Mammary epithelial cell (primary cell): Measurements from ENCODE around the gene STT3B.

ENCODE experiments used
- EZH2 ChIP-seq: IDR thresholded peaks from 2 replicates; pipeline ENCODE4 v1.6.1; 2012; ENCODE audit warnings: low read length, inconsistent platforms, borderline replicate concordance
- TF ChIP-seq, protein P1 (sequence below), 2 donors: IDR thresholded peaks in 1 of 2; conservative IDR thresholded peaks in 1 of 2; 2 replicates each; pipeline ENCODE4 v1.5.1; 2011 to 2012; ENCODE audit warnings: inconsistent platforms in 2 of 2, low read length in 2 of 2, mild to moderate bottlenecking in 2 of 2, control low read depth in 1 of 2, low read depth in 1 of 2; ENCODE audit not compliant: insufficient read depth in 1 of 2; ENCODE audit errors: extremely low read depth in 1 of 2

GRCh38 chr3:31546162-31546561, 13.4 kb downstream of the STT3B start:
- TF ChIP-seq, protein P1, sequence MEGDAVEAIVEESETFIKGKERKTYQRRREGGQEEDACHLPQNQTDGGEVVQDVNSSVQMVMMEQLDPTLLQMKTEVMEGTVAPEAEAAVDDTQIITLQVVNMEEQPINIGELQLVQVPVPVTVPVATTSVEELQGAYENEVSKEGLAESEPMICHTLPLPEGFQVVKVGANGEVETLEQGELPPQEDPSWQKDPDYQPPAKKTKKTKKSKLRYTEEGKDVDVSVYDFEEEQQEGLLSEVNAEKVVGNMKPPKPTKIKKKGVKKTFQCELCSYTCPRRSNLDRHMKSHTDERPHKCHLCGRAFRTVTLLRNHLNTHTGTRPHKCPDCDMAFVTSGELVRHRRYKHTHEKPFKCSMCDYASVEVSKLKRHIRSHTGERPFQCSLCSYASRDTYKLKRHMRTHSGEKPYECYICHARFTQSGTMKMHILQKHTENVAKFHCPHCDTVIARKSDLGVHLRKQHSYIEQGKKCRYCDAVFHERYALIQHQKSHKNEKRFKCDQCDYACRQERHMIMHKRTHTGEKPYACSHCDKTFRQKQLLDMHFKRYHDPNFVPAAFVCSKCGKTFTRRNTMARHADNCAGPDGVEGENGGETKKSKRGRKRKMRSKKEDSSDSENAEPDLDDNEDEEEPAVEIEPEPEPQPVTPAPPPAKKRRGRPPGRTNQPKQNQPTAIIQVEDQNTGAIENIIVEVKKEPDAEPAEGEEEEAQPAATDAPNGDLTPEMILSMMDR (conservative IDR thresholded peaks at IDR 0.05 in 1 of 2, IDR thresholded peaks at IDR 0.05 in 1 of 2; ENCODE audit: extremely low read depth in 1 of 2, insufficient read depth in 1 of 2, low read depth in 1 of 2, low read length in 2 of 2), result no peak
- no peak for TF ChIP-seq EZH2
